IMR-90 (cell line): Measurements from ENCODE around the gene GMEB2. TPM values are rescaled to one million over a fixed set of nuclear protein-coding genes. Genes with fewer than 3 reads are reported as not detected.

Source experiments
- ATAC-seq: fragments of 200-7000 bp; cut with Tn5 transposase; 2 replicates; pipeline ENCODE4 v1.9.1; 2020; ENCODE audit warnings: low read depth, mild to moderate bottlenecking, moderate library complexity
- BruUV-seq: library from RNA; stranded (reverse); fragments of 400-500 nt; replicated peaks from 2 replicates; lab custom pipeline; 2021; lab: Mats Ljungman, UMichigan
- CTCF ChIA-PET: fragments of 300-600 bp; formaldehyde crosslinking; extraction: SDS; loops from one replicate; lab custom pipeline; 2021; ENCODE audit warnings: antibody characterized with exemption; lab: Yijun Ruan, JAX
- POLR2A ChIA-PET: fragments of 300-600 bp; sonication (Branson Sonifier 250); formaldehyde crosslinking; loops from one replicate; lab custom pipeline; 2022; ENCODE audit warnings: antibody characterized with exemption; ENCODE audit not compliant: unreplicated experiment; lab: Charles Lee
- DNase-seq: peaks from one replicate; pipeline ENCODE4 v3.0.0; 2013
- H2AFZ ChIP-seq: replicated peaks from 2 replicates; pipeline ENCODE3; 2013; ENCODE audit warnings: low read length, mild to moderate bottlenecking; ENCODE audit not compliant: poor library complexity
- H2AK5ac ChIP-seq: 2 replicates; pipeline ENCODE4 v1.6.1; 2013; ENCODE audit warnings: low read depth, low read length, inconsistent platforms
- H2AK9ac ChIP-seq: replicated peaks from 2 replicates; pipeline ENCODE3; 2013; ENCODE audit warnings: mild to moderate bottlenecking, low read depth, low read length, moderate library complexity; ENCODE audit not compliant: poor library complexity
- H2BK120ac ChIP-seq: 2 replicates; pipeline ENCODE4 v1.6.1; 2013; ENCODE audit warnings: low read depth, low read length, inconsistent platforms
- H2BK15ac ChIP-seq: 3 replicates; pipeline ENCODE4 v1.6.1; 2013; ENCODE audit warnings: low read depth, low read length, inconsistent platforms
- H2BK20ac ChIP-seq: 2 replicates; pipeline ENCODE4 v1.6.1; 2013; ENCODE audit warnings: low read depth, mild to moderate bottlenecking, inconsistent platforms, low read length, moderate library complexity
- H2BK5ac ChIP-seq: 2 replicates; pipeline ENCODE4 v1.6.1; 2013; ENCODE audit warnings: mild to moderate bottlenecking, low read depth, low read length, inconsistent platforms; ENCODE audit not compliant: poor library complexity, severe bottlenecking
- H3K14ac ChIP-seq: replicated peaks from 2 replicates; pipeline ENCODE4 v1.6.1; 2013; ENCODE audit warnings: low read depth, low read length, inconsistent platforms
- H3K18ac ChIP-seq: 2 replicates; pipeline ENCODE4 v1.6.1; 2013; ENCODE audit warnings: low read depth, low read length, control low read depth
- H3K23ac ChIP-seq: 2 replicates; pipeline ENCODE4 v1.6.1; 2013; ENCODE audit warnings: low read depth, low read length, inconsistent platforms
- H3K27ac ChIP-seq: 2 replicates; pipeline ENCODE4 v1.5.1; 2013; ENCODE audit warnings: mild to moderate bottlenecking, control low read depth, low read length; ENCODE audit not compliant: insufficient read depth
- H3K27me3 ChIP-seq: 2 replicates; pipeline ENCODE4 v1.6.1; 2013; ENCODE audit warnings: low read length; ENCODE audit not compliant: control insufficient read depth, insufficient read depth
- H3K36me3 ChIP-seq: 2 replicates; pipeline ENCODE4 v1.6.1; 2013; ENCODE audit warnings: low read length, mixed read lengths; ENCODE audit not compliant: control insufficient read depth, insufficient read depth
- H3K4ac ChIP-seq: 2 replicates; pipeline ENCODE4 v1.6.1; 2013; ENCODE audit warnings: low read depth, low read length, inconsistent platforms
- H3K4me1 ChIP-seq: 2 replicates; pipeline ENCODE4 v1.6.1; 2013; ENCODE audit warnings: low read length, mixed read lengths; ENCODE audit not compliant: control insufficient read depth, insufficient read depth
- H3K4me2 ChIP-seq: 2 replicates; pipeline ENCODE4 v1.6.1; 2013; ENCODE audit warnings: low read depth, mild to moderate bottlenecking, control low read depth, low read length, moderate library complexity
- H3K4me3 ChIP-seq: 2 replicates; pipeline ENCODE4 v1.5.1; 2013; ENCODE audit warnings: low read depth, mild to moderate bottlenecking, control low read depth, low read length, moderate library complexity; ENCODE audit not compliant: insufficient read depth
- H3K56ac ChIP-seq: 2 replicates; pipeline ENCODE4 v1.6.1; 2013; ENCODE audit warnings: low read length, inconsistent platforms; ENCODE audit not compliant: insufficient read depth; ENCODE audit errors: extremely low read depth
- H3K79me1 ChIP-seq, 2 experiments: 2 replicates each; pipeline ENCODE4 v1.6.1; 2013; ENCODE audit warnings: low read length in 2 of 2, inconsistent platforms in 1 of 2, low read depth in 1 of 2
- H3K9ac ChIP-seq: 2 replicates; pipeline ENCODE4 v1.6.1; 2013; ENCODE audit warnings: low read depth, low read length, control low read depth
- H3K9me1 ChIP-seq: 2 replicates; pipeline ENCODE4 v1.6.1; 2013; ENCODE audit warnings: low read length, inconsistent platforms; ENCODE audit not compliant: insufficient read depth
- H3K9me3 ChIP-seq: 2 replicates; pipeline ENCODE4 v1.6.1; 2013; ENCODE audit warnings: low read length; ENCODE audit not compliant: control insufficient read depth, insufficient read depth
- H4K20me1 ChIP-seq: 2 replicates; pipeline ENCODE4 v1.6.1; 2013; ENCODE audit warnings: low read length, inconsistent platforms; ENCODE audit not compliant: insufficient read depth
- H4K5ac ChIP-seq: 2 replicates; pipeline ENCODE4 v1.6.1; 2013; ENCODE audit warnings: mild to moderate bottlenecking, low read depth, low read length, control low read depth
- H4K8ac ChIP-seq, 2 experiments: 2 replicates each; pipeline ENCODE4 v1.6.1; 2013; ENCODE audit warnings: low read depth in 2 of 2, low read length in 2 of 2, control low read depth in 1 of 2, inconsistent platforms in 1 of 2
- H4K91ac ChIP-seq: 2 replicates; pipeline ENCODE4 v1.6.1; 2013; ENCODE audit warnings: low read depth, low read length, inconsistent platforms; ENCODE audit not compliant: insufficient read depth
- BHLHE40 ChIP-seq: fragments of 150-350 bp; IDR thresholded peaks from 2 replicates; pipeline ENCODE4 v1.6.1; 2016; ENCODE audit warnings: mild to moderate bottlenecking, low read depth, low read length
- CEBPB ChIP-seq: IDR thresholded peaks from 2 replicates; pipeline ENCODE4 v1.6.1; 2012; ENCODE audit warnings: low read depth, low read length, improper control_type of control experiment
- CHD1 ChIP-seq: IDR thresholded peaks from 2 replicates; pipeline ENCODE4 v1.6.1; 2012; ENCODE audit warnings: low read depth, low read length, improper control_type of control experiment
- CTCF ChIP-seq: conservative IDR thresholded peaks from 2 replicates; pipeline ENCODE4 v1.5.1; 2012; ENCODE audit warnings: mild to moderate bottlenecking, low read depth, low read length, improper control_type of control experiment
- ELK1 ChIP-seq: fragments of 150-350 bp; IDR thresholded peaks from 2 replicates; pipeline ENCODE4 v1.6.1; 2016; ENCODE audit warnings: low read depth, mild to moderate bottlenecking, low read length, moderate library complexity, borderline replicate concordance
- MAFK ChIP-seq: IDR thresholded peaks from 2 replicates; pipeline ENCODE4 v1.6.1; 2012; ENCODE audit warnings: low read depth, low read length, improper control_type of control experiment
- MAZ ChIP-seq: IDR thresholded peaks from 2 replicates; pipeline ENCODE4 v1.6.1; 2012; ENCODE audit warnings: low read depth, mild to moderate bottlenecking, low read length, improper control_type of control experiment, moderate library complexity, borderline replicate concordance
- MXI1 ChIP-seq: IDR thresholded peaks from 2 replicates; pipeline ENCODE4 v1.6.1; 2012; ENCODE audit warnings: low read depth, mild to moderate bottlenecking, low read length, moderate library complexity, borderline replicate concordance
- NFE2L2 ChIP-seq: fragments of 150-350 bp; IDR thresholded peaks from 2 replicates; pipeline ENCODE4 v1.6.1; 2016; ENCODE audit warnings: low read depth, mild to moderate bottlenecking, low read length
- POLR2A ChIP-seq: IDR thresholded peaks from 2 replicates; pipeline ENCODE4 v1.6.1; 2012; ENCODE audit warnings: mild to moderate bottlenecking, low read depth, low read length
- RAD21 ChIP-seq: IDR thresholded peaks from 2 replicates; pipeline ENCODE4 v1.6.1; 2012; ENCODE audit warnings: low read length, improper control_type of control experiment
- RCOR1 ChIP-seq: IDR thresholded peaks from 2 replicates; pipeline ENCODE4 v1.6.1; 2012; ENCODE audit warnings: mild to moderate bottlenecking, low read length, improper control_type of control experiment; ENCODE audit not compliant: insufficient replicate concordance
- RFX5 ChIP-seq: IDR thresholded peaks from 2 replicates; pipeline ENCODE4 v1.8.0; 2012; ENCODE audit warnings: low read depth, mild to moderate bottlenecking, low read length, moderate library complexity
- SMC3 ChIP-seq: fragments of 150-350 bp; IDR thresholded peaks from 2 replicates; pipeline ENCODE4 v1.6.1; 2016; ENCODE audit warnings: low read depth, mild to moderate bottlenecking, antibody characterized with exemption, low read length, moderate library complexity
- USF2 ChIP-seq: fragments of 150-350 bp; IDR thresholded peaks from 2 replicates; pipeline ENCODE4 v1.6.1; 2017; ENCODE audit warnings: mild to moderate bottlenecking, antibody characterized with exemption, low read length, low read depth
- WGBS, 2 experiments: methylation state at CpG; one replicate each; pipeline versions ENCODE4 v1.1.5 to v1.1.7; 2013; ENCODE audit warnings: missing lambda C conversion rate in 2 of 2; ENCODE audit not compliant: insufficient read length in 1 of 2; ENCODE audit errors: extremely low coverage in 2 of 2; 5-methylcytosine and 5-hydroxymethylcytosine counted together
- dilution Hi-C: fragments of 300-500 bp; cut with HindIII; formaldehyde crosslinking; loops from one replicate; pipeline ENCODE4 v1.14.3; 2018; ENCODE audit warnings: low sequenced_read_pairs; ENCODE audit not compliant: unreplicated experiment
- in situ Hi-C: fragments of 300-500 bp; cut with MboI; formaldehyde crosslinking; loops from 3 replicates; pipeline ENCODE4 v1.14.3; 2019; ENCODE audit warnings: low sequenced_read_pairs, inconsistent platforms, mixed read lengths
- intact Hi-C: fragments of 100-400 bp; cut with micrococcal nuclease; formaldehyde crosslinking; loops from 2 replicates; pipeline ENCODE4 v1.10.0; 2022
- polyA plus RNA-seq, 3 experiments: library from polyadenylated mRNA; depleted of rRNA; stranded (reverse); fragments of >200 nt; gene quantifications; 2 replicates each; pipeline ENCODE4 v1.2.3, GENCODE V29; 2012; ENCODE audit warnings: low replicate concordance in 1 of 3
- total RNA-seq: library from RNA; depleted of rRNA; stranded (reverse); fragments of >200 nt; gene quantifications from 2 replicates; pipeline ENCODE4 v1.2.3, GENCODE V29; 2012

The GMEB2 gene
- total and polyA plus RNA-seq, 2 of the 4 experiments (the other 2 are of a cell fraction) = 5.0 to 10.0 TPM

GRCh38 chr20:63610581-63611435 is 16.1 kb downstream of the GMEB2 start:
- H3K14ac ChIP-seq = no peak overlapping the region
- in situ Hi-C loops (no loop called here), intact Hi-C loops (no loop called here), dilution Hi-C loops (no loop called here)
- H3K9me3 ChIP-seq = no peaks in the 10 kb centered on the region
- H3K23ac ChIP-seq = no peak overlapping the region
- H2BK20ac ChIP-seq = no peak overlapping the region
- H2BK15ac ChIP-seq = no peak overlapping the region
- no peak overlapping the region for H4K8ac ChIP-seq
- no peak for ATAC-seq
- no peak overlapping the region for H3K4me3 ChIP-seq
- no peak overlapping the region for H2BK120ac ChIP-seq
- H3K56ac ChIP-seq = no peak overlapping the region
- no peak overlapping the region for H4K91ac ChIP-seq
- H3K79me1 ChIP-seq = peaks cover 12 to 50% of the 10 kb centered on the region in 2 experiments; a peak in 3 of 4 replicates
- H3K9me1 ChIP-seq = no peaks in the 10 kb centered on the region
- no TSS peak for BruUV-seq
- no peaks in the 10 kb centered on the region for H3K4me1 ChIP-seq
- no peaks in the 10 kb centered on the region for H3K27me3 ChIP-seq
- no peak overlapping the region for H4K5ac ChIP-seq
- DNase-seq = no peak
- 87% methylated on average over 10 of the region's 17 CpGs; no CpG with 5 or more reads in 1 of the 2 experiments for WGBS, 2 experiments
- H3K4ac ChIP-seq = no peak overlapping the region
- no peak overlapping the region for H3K4me2 ChIP-seq
- CTCF ChIA-PET = no interaction called here
- H2AK9ac ChIP-seq = no peak overlapping the region
- POLR2A ChIA-PET = no interaction called here
- H3K36me3 ChIP-seq = peaks cover 12% of the 10 kb centered on the region
- peaks cover 10% of the 10 kb centered on the region for H4K20me1 ChIP-seq
- no peak overlapping the region for H3K9ac ChIP-seq
- H3K18ac ChIP-seq = no peak overlapping the region
- no peak overlapping the region for H2AK5ac ChIP-seq
- H3K27ac ChIP-seq = no peak overlapping the region
- no peak overlapping the region for H2AFZ ChIP-seq
- H2BK5ac ChIP-seq = no peak overlapping the region
- TF ChIP-seq POLR2A (no peak), RCOR1 (no peak), MAFK (no peak), SMC3 (no peak), RAD21 (no peak), MXI1 (no peak), CHD1 (no peak), USF2 (no peak), CTCF (no peak), ELK1 (no peak), NFE2L2 (no peak), CEBPB (no peak), BHLHE40 (no peak), RFX5 (no peak), MAZ (no peak)
